Mucosa of rectum (tissue), 2 donors: Measurements from ENCODE around the gene CHGA.

ENCODE experiments used
- H3K27ac ChIP-seq, 2 donors: one replicate each; pipeline ENCODE4 v1.7.0; 2013; ENCODE audit warnings: inconsistent platforms in 2 of 2, low read depth in 2 of 2, low read length in 2 of 2
- H3K27me3 ChIP-seq, 2 donors: one replicate each; pipeline ENCODE4 v1.7.0; 2013; ENCODE audit warnings: low read length in 2 of 2; ENCODE audit not compliant: control insufficient read depth in 2 of 2, insufficient read depth in 2 of 2
- H3K36me3 ChIP-seq, 2 donors: one replicate each; pipeline ENCODE4 v1.7.0; 2013; ENCODE audit warnings: low read length in 2 of 2; ENCODE audit not compliant: control insufficient read depth in 2 of 2, insufficient read depth in 2 of 2
- H3K4me1 ChIP-seq, 2 donors: one replicate each; pipeline ENCODE4 v1.7.0; 2013; ENCODE audit warnings: low read length in 2 of 2, mild to moderate bottlenecking in 1 of 2; ENCODE audit not compliant: control insufficient read depth in 2 of 2, insufficient read depth in 2 of 2
- H3K4me3 ChIP-seq, 2 donors: one replicate each; pipeline ENCODE4 v1.7.0; 2013; ENCODE audit warnings: low read length in 2 of 2
- H3K9ac ChIP-seq, 2 donors: one replicate each; pipeline ENCODE4 v1.7.0; 2013; ENCODE audit warnings: low read length in 2 of 2, low read depth in 1 of 2, mild to moderate bottlenecking in 1 of 2
- H3K9me3 ChIP-seq, 2 donors: one replicate each; pipeline ENCODE4 v1.7.0; 2013; ENCODE audit warnings: low read length in 2 of 2; ENCODE audit not compliant: control insufficient read depth in 2 of 2
- donor health status: healthy.
- donor health status: Normal muscosa, but diverticular disease.

CHGA gene

GRCh38 chr14:92959761-92960680 lies 37.1 kb downstream of the CHGA start:
- Histone ChIP-seq H3K27ac (no peak overlapping the region), H3K36me3 (peaks cover 33 to 45% of the 10 kb centered on the region in 2 donors), H3K4me3 (no peak overlapping the region), H3K9me3 (no peaks in the 10 kb centered on the region), H3K4me1 (peaks cover 16% of the 10 kb centered on the region in 2 donors), H3K9ac (no peak overlapping the region), H3K27me3 (no peaks in the 10 kb centered on the region)

- Histone ChIP-seq H3K4me1 (peaks cover 16 to 17% of the 10 kb centered on the region in 2 donors), H3K27ac (no peak overlapping the region), H3K4me3 (no peak overlapping the region), H3K9ac (no peak overlapping the region), H3K27me3 (no peaks in the 10 kb centered on the region), H3K36me3 (peaks cover 33 to 39% of the 10 kb centered on the region in 2 donors), H3K9me3 (no peaks in the 10 kb centered on the region)
Observed at GRCh38 chr14:92960706-92961566, 38.0 kb downstream of the CHGA start.

GRCh38 chr14:92961567-92961855 lies 38.6 kb downstream of the CHGA start:
- Histone ChIP-seq H3K9ac (no peak overlapping the region), H3K4me1 (peaks cover 16 to 17% of the 10 kb centered on the region in 2 donors), H3K27me3 (no peaks in the 10 kb centered on the region), H3K4me3 (no peak overlapping the region), H3K9me3 (no peaks in the 10 kb centered on the region), H3K36me3 (peaks cover 33% of the 10 kb centered on the region in 2 donors), H3K27ac (no peak overlapping the region)

GRCh38 chr14:92962031-92962830 lies 39.3 kb downstream of the CHGA start:
- H3K4me1 ChIP-seq, result peaks cover 16 to 17% of the 10 kb centered on the region in 2 donors
- no peak overlapping the region for H3K27ac ChIP-seq
- no peaks in the 10 kb centered on the region for H3K27me3 ChIP-seq
- no peaks in the 10 kb centered on the region for H3K9me3 ChIP-seq
- peaks cover 27% of the 10 kb centered on the region in 2 donors for H3K36me3 ChIP-seq
- no peak overlapping the region for H3K4me3 ChIP-seq
- no peak overlapping the region for H3K9ac ChIP-seq

- Histone ChIP-seq H3K27ac (no peak overlapping the region), H3K9ac (no peak overlapping the region), H3K4me1 (peaks cover 16 to 17% of the 10 kb centered on the region in 2 donors), H3K27me3 (no peaks in the 10 kb centered on the region), H3K4me3 (no peak overlapping the region), H3K9me3 (no peaks in the 10 kb centered on the region), H3K36me3 (peaks cover 21 to 22% of the 10 kb centered on the region in 2 donors)
Observed at GRCh38 chr14:92962831-92963095, 39.8 kb downstream of the CHGA start.

GRCh38 chr14:92963301-92964123 lies 40.6 kb downstream of the CHGA start:
- Histone ChIP-seq H3K27me3 (no peaks in the 10 kb centered on the region), H3K9ac (no peak overlapping the region)

GRCh38 chr14:92964124-92965109 lies 41.5 kb downstream of the CHGA start:
- Histone ChIP-seq H3K36me3 (peaks cover 10 to 12% of the 10 kb centered on the region in 2 donors), H3K27me3 (no peaks in the 10 kb centered on the region), H3K9me3 (no peaks in the 10 kb centered on the region), H3K9ac (no peak overlapping the region), H3K27ac (peak overlapping the region in 1 of 2 donors; percentile 3), H3K4me1 (peaks cover 16 to 17% of the 10 kb centered on the region in 2 donors), H3K4me3 (no peak overlapping the region)

More at GRCh38 chr14:92963301-92964123, 40.6 kb downstream of the CHGA start:
- Histone ChIP-seq H3K9me3 (no peaks in the 10 kb centered on the region), H3K4me3 (no peak overlapping the region), H3K27ac (no peak overlapping the region), H3K36me3 (peaks cover 14 to 15% of the 10 kb centered on the region in 2 donors), H3K4me1 (peaks cover 16 to 17% of the 10 kb centered on the region in 2 donors)

GRCh38 chr14:92965281-92965680 lies 42.3 kb downstream of the CHGA start:
- H3K27ac ChIP-seq, result no peak overlapping the region
- H3K4me1 ChIP-seq, result peaks cover 16 to 17% of the 10 kb centered on the region in 2 donors
- H3K27me3 ChIP-seq, result no peaks in the 10 kb centered on the region
- H3K9ac ChIP-seq, result no peak overlapping the region
- H3K4me3 ChIP-seq, result no peak overlapping the region
- peaks cover 8 to 10% of the 10 kb centered on the region in 2 donors for H3K36me3 ChIP-seq
- H3K9me3 ChIP-seq, result no peaks in the 10 kb centered on the region
